IMR-90 (cell line): Measurements from ENCODE around the gene EEF2K.
"Not testable (repeated sequence)": the region's sequence is repeated elsewhere in the genome, so short reads cannot be mapped to it uniquely, and the experiment has no call there.

Experiments used
- POLR2A ChIP-seq: IDR thresholded peaks from 2 replicates; pipeline ENCODE4 v1.6.1; 2012; ENCODE audit warnings: mild to moderate bottlenecking, low read depth, low read length
- TF ChIP-seq, protein P1 (sequence below): conservative IDR thresholded peaks from 2 replicates; pipeline ENCODE4 v1.5.1; 2012; ENCODE audit warnings: mild to moderate bottlenecking, low read depth, low read length, improper control_type of control experiment

DNA sequence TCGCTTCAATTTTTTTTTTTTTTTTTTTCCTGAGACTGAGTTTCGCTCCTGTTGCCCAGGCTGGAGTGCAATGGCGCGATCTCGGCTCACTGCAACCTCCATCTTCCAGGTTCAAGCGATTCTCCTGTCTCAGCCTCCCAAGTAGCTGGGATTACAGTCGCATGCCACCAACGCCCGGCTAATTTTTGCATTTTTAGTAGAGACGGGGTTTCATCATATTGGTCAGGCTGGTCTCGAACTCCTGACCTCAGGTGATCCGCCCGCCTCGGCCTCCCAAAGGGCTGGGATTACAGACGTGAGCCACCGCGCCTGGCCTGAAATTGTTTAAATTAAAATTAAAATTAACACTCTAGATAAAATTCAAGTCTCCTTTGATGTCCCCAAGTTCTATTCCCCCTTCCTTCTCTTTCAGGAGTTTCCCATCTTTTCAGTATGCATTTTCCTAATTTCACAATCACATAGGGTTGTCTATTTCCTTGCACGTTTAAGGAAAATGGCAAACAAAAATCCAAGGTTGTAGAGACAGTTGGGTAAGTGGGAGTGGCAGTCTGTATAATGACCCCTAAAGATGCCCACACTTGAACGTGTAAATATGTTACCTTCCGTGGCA is 9.4 kb upstream of the EEF2K start:
- not testable (repeated sequence) for TF ChIP-seq POLR2A
- TF ChIP-seq, protein P1, sequence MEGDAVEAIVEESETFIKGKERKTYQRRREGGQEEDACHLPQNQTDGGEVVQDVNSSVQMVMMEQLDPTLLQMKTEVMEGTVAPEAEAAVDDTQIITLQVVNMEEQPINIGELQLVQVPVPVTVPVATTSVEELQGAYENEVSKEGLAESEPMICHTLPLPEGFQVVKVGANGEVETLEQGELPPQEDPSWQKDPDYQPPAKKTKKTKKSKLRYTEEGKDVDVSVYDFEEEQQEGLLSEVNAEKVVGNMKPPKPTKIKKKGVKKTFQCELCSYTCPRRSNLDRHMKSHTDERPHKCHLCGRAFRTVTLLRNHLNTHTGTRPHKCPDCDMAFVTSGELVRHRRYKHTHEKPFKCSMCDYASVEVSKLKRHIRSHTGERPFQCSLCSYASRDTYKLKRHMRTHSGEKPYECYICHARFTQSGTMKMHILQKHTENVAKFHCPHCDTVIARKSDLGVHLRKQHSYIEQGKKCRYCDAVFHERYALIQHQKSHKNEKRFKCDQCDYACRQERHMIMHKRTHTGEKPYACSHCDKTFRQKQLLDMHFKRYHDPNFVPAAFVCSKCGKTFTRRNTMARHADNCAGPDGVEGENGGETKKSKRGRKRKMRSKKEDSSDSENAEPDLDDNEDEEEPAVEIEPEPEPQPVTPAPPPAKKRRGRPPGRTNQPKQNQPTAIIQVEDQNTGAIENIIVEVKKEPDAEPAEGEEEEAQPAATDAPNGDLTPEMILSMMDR = not testable (repeated sequence)
